Neuron (in vitro differentiated cells): ENCODE results near the gene MYO1E.
A peak's percentile ranks its signal among the peaks of the same experiment; 100 is the strongest.

ENCODE experiments used
- H2AFZ ChIP-seq: one replicate; pipeline ENCODE4 v1.6.1; 2013; ENCODE audit warnings: low read depth, mild to moderate bottlenecking, inconsistent platforms, low read length, moderate library complexity
- H3K27me3 ChIP-seq: one replicate; pipeline ENCODE4 v1.6.1; 2013; ENCODE audit warnings: low read length; ENCODE audit not compliant: insufficient read depth
- H3K36me3 ChIP-seq: one replicate; pipeline ENCODE4 v1.6.1; 2013; ENCODE audit warnings: low read length; ENCODE audit not compliant: insufficient read depth
- H3K4me1 ChIP-seq: one replicate; pipeline ENCODE4 v1.6.1; 2013; ENCODE audit warnings: low read length; ENCODE audit not compliant: insufficient read depth
- H3K4me3 ChIP-seq: 2 replicates; pipeline ENCODE4 v1.5.1; 2013; ENCODE audit warnings: mild to moderate bottlenecking, low read length, moderate library complexity
- H3K9me3 ChIP-seq: one replicate; pipeline ENCODE4 v1.6.1; 2013; ENCODE audit warnings: low read length

MYO1E gene

DNA sequence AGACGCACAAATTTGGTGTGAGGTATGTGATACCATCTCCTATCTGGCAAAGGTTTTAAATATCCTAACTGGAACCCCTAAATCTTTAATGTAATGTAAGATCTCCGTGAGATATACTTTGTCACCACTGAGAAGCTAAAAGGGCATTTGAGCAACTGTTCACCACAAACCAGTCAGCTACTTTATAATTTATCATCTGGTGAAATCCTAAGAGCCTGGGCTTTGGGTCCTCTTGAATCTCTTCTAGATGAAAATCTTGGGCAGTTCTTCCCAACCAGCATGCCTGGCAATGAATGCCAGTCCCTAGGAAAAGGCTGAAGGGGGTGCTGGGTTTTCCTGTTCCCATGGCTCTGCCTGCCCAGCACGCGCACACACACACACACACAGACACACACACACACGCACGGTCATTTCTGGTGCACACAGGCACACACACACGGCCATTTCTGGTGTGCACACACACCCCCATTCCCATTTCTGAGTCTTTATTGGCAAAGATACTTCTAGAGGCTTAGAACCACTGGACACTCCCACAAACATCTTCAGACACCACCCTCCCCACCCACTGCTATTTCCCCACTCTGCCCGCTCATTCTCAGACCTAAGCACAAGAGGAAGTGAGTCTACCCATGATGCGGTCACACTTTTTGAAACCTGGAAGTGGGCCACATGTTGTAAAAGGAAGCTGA, 72.6 kb downstream of the MYO1E start:
- no peaks in the 10 kb centered on the region for H3K36me3 ChIP-seq
- no peaks in the 10 kb centered on the region for H3K4me1 ChIP-seq
- H3K9me3 ChIP-seq: no peaks in the 10 kb centered on the region
- H2AFZ ChIP-seq: no peak overlapping the region
- no peak overlapping the region for H3K4me3 ChIP-seq
- H3K27me3 ChIP-seq: no peaks in the 10 kb centered on the region

DNA sequence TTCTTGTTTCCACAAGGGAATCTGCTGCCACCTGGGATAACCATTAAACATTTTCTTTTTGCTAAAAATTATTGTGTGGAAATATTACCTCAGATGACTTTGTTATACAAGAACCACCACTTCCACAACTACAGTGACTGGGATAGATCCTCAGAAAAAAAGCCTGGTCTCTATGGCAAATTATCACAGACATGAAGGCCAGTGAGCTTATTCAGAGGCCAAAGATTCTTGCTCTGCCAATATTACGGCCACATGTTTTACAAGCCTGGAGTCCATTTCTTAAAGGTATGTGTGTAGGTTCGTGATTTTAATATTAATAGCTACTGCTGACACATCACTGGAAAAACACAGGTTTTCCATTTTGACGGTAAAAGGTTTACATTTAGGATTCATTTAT, 73.8 kb downstream of the MYO1E start:
- no peak overlapping the region for H2AFZ ChIP-seq
- H3K36me3 ChIP-seq: no peaks in the 10 kb centered on the region
- H3K4me3 ChIP-seq: no peak overlapping the region
- no peaks in the 10 kb centered on the region for H3K4me1 ChIP-seq
- no peaks in the 10 kb centered on the region for H3K27me3 ChIP-seq
- H3K9me3 ChIP-seq: no peaks in the 10 kb centered on the region

DNA sequence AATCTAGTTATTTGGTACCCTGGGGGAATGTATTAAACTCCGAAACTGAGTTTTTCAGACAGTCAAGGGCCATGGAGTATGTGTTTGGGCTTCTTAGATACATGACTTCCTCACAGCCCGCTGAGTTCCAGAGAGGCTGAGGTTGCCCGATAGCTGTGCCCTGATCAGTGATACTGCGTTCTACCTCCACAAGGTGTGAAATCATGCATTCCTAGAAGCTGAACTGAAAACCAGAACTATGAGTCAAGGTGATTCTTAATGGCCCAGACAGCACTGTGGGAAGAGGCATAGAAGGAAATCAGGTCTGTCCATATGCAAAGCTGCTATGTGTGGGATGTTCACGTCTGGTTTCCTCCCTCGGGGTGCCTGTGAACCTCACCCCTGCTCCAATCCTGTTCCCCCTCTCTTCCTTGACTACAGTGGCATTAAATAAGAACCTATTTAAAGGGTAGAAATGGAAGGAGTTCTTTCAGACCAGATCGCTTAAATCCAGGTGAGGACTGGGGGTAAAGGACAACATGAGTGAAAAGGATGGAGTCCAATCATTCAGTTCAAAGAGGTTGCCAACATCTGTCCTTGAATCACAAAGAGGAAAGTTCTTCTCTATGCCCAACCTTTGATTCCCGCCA, 74.3 kb downstream of the MYO1E start:
- Histone ChIP-seq H3K27me3 (no peaks in the 10 kb centered on the region), H3K36me3 (no peaks in the 10 kb centered on the region)

DNA sequence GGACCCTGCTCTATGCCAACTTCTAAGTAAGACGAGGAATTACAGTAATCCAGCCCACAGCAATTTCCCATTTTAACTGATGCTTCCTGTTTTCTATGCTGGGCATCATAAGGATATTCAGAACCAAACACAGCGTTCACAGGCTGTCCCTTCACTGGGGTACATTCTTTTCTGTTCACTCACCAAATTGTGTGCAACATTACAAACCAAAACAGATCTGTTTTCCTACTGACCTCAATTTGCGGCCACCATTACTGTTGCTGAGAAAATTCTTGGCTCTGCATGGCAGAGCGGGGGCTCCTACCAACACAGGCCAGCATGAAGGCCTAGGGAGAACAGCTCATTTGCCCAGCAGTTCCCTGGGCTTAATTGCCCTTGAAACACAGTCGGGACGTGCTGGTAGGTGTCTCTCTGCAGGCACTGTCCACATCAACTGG, 76.5 kb downstream of the MYO1E start:
- peaks cover 18% of the 10 kb centered on the region for H3K4me1 ChIP-seq
- no peaks in the 10 kb centered on the region for H3K9me3 ChIP-seq
- H3K36me3 ChIP-seq: no peaks in the 10 kb centered on the region
- no peak overlapping the region for H3K4me3 ChIP-seq
- H3K27me3 ChIP-seq: no peaks in the 10 kb centered on the region
- H2AFZ ChIP-seq: no peak overlapping the region

More for the DNA sequence above, 74.3 kb downstream of the MYO1E start:
- no peaks in the 10 kb centered on the region for H3K4me1 ChIP-seq
- no peak overlapping the region for H3K4me3 ChIP-seq
- H2AFZ ChIP-seq: no peak overlapping the region
- no peaks in the 10 kb centered on the region for H3K9me3 ChIP-seq

DNA sequence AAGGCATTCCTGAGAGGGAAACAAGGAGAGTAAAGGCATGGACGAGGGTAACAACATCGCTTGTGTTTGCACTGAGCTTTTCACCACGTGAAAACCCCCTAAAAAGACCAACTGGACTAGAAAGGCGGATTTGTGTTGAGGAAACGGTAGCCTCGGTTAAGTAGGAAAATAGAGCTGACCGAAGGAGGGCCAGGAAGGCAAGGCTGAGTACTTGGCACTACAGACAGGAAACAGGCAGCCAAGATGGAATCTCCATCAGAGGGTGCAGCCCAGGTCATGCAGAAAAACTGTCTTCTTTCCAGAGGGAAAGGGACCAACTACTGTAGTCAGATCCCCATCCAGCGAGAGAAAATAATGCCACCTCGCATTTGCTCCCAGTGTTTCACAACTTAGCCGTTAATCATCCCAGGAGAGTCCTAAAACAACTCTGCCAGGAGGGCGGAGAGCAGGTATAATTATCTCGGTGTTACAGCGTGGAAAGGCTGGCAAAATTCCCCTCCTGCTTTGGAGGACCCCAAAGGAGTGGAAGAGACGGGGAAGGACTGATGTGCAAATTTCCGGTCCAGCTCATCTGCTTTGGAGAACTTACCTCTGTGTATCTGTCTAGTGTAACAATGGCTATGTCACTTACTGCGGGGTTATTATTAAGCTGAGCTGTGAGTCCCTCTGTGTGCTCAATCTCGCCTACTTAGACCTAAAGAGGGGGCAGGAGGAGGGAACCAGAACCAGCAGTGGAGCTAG, 77.2 kb downstream of the MYO1E start:
- no peaks in the 10 kb centered on the region for H3K9me3 ChIP-seq
- no peak overlapping the region for H3K4me3 ChIP-seq
- no peak overlapping the region for H2AFZ ChIP-seq
- peaks cover 26% of the 10 kb centered on the region for H3K4me1 ChIP-seq
- H3K36me3 ChIP-seq: no peaks in the 10 kb centered on the region
- no peaks in the 10 kb centered on the region for H3K27me3 ChIP-seq

DNA sequence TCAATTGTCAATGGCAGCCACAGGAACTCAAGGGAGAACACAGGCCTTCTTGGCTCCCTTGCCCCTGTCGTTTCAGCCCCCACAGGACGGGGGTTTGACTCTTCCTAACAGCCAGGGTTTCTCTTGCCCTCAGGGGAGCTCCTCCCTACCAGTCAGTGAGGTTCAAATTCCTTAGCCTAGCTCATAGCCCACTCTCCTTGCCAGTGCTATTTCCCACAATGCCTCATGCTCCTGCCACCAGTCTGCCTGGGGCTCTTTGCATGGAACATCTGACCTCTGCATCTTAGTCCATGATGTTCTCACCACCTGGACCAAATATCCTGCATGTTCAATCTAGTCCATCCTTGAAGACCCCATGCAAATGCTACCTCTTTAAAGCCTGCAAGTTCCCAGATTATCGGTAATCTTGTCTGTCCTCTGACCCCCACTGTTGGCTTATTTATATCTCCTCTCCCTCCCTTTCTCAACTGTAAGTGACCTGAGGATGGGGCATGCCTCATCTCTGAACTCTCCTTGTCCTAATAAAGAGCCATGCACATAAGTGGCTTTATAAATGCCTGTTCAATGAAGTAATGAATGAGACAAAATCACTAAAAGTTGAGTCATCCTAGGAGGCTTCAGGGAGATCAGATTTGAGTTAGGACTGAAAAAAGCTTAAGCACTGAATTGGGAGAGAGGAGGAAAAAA, 78.0 kb downstream of the MYO1E start:
- Histone ChIP-seq H2AFZ (no peak overlapping the region), H3K4me3 (no peak overlapping the region), H3K4me1 (peaks cover 33% of the 10 kb centered on the region), H3K9me3 (no peaks in the 10 kb centered on the region), H3K36me3 (no peaks in the 10 kb centered on the region), H3K27me3 (no peaks in the 10 kb centered on the region)

DNA sequence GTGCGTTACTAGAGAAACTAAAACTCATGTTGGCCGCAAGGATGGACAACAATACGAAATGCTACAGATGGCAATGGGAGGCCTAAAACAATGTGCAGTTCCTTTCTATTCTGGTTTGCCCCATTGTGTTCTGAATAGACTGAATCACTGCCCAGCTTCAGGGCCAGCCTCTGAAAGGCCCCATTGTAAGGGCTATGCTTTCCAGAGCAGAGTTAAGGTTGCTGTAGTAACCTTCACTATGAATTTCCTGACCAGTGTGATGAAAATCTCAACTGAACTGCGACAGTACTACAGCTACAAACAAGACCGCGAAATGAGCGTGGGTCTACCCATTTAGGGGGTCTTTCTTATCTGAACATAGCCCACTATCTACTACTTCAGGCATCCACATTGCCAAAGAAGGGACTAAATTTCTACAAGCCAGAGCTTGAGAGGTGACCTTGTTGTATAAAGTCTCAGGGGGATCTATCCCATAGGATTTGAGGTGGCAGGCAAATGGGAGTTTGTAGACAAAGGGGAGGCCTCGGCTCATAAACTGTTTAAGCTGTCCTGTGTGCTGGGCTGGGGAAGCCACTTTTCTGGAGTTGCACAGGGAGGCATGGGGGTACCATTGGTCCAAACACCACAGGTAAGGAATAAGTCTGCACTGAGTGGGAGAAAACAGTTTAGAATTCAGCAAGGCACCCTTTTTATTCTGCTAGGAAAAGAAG, 80.1 kb downstream of the MYO1E start:
- H3K36me3 ChIP-seq: no peaks in the 10 kb centered on the region
- peaks cover 36% of the 10 kb centered on the region for H3K4me1 ChIP-seq
- no peaks in the 10 kb centered on the region for H3K27me3 ChIP-seq
- peak overlapping the region; percentile 31 for H3K4me3 ChIP-seq
- H3K9me3 ChIP-seq: no peaks in the 10 kb centered on the region
- H2AFZ ChIP-seq: peak overlapping the region; percentile 27

DNA sequence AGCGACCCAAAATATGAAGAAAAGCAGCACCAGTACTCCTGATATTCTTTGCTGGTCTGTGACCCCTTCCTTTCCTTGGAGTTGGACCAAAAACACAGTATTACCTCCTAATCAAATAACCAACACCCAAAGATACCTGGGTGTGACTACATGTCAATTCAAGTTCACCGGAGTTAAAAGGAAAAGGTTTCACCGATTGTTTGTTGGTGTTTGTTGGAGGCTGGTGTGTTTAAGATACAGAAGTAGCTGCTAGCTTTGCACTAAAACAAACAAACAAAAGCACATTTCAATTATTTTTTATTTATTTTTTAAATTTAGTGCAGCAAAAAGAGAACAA, 81.5 kb downstream of the MYO1E start:
- no peaks in the 10 kb centered on the region for H3K36me3 ChIP-seq
- no peak overlapping the region for H2AFZ ChIP-seq
- peaks cover 36% of the 10 kb centered on the region for H3K4me1 ChIP-seq
- H3K27me3 ChIP-seq: no peaks in the 10 kb centered on the region
- no peaks in the 10 kb centered on the region for H3K9me3 ChIP-seq
- H3K4me3 ChIP-seq: no peak overlapping the region

DNA sequence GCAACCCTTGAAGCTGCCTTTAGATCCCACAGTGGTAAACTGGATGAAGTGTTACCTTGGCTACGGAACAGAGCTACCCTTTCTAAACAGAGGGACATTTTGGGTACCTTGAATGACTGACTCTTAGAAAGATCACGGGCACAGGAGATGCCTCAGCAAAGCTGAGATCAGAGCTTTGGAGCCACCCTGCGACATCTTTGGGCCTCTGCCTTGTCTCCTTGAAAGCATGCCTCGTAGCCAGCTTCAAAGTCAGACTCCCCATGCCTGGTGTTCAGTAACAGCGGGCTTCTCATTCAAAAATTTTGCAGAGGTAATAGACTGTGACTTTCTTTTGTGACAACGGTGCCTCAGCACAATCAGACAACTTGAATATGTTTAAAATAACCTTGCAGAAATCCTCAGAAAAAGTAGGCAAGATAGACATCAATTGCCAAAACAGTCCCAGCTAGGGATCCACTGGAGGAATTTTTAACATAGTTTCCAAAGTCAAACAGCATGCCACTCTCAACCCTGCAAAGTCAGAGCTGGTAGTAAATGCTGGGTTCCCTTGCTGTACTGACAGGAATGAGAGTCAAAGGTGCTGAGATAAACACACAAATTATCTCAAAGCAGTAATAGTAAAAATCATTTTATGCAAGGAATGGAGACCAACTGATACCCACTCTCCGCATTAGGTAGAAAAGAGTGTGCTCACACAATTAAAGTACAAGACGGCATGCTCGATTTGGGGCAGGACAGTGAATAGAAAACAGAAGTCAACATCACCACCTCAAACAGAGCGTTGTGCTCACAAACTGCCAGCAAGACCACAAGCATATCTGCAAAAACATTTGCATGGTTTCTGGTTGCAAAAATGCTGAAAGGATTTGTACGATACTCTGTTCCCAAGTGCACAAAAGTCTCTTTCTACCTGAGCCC, 82.1 kb downstream of the MYO1E start:
- Histone ChIP-seq H3K9me3 (no peaks in the 10 kb centered on the region), H3K36me3 (no peaks in the 10 kb centered on the region), H3K4me1 (peaks cover 36% of the 10 kb centered on the region), H2AFZ (no peak overlapping the region), H3K27me3 (no peaks in the 10 kb centered on the region), H3K4me3 (no peak overlapping the region)

DNA sequence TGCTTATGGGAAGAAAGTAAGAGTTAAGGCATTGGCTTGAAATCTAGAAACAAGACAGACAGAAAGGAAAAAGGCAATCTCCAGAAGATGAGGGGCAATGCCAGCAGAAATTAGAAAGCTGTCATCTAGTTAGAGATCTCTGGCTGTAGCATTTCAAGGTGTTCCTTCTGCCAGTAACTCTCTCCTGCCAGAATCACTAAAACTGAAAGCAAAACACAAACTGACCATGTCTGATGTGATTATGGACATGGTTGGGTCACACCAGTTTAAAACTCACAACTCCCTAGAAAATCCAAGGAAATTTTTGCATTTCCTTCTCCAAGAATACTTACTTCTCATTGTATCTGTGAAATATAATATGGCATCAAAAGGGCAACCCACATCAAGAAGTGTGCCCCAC, 83.1 kb downstream of the MYO1E start:
- H3K4me3 ChIP-seq: no peak overlapping the region
- no peaks in the 10 kb centered on the region for H3K36me3 ChIP-seq
- peaks cover 36% of the 10 kb centered on the region for H3K4me1 ChIP-seq
- H3K9me3 ChIP-seq: no peaks in the 10 kb centered on the region
- H2AFZ ChIP-seq: no peak overlapping the region
- no peaks in the 10 kb centered on the region for H3K27me3 ChIP-seq

DNA sequence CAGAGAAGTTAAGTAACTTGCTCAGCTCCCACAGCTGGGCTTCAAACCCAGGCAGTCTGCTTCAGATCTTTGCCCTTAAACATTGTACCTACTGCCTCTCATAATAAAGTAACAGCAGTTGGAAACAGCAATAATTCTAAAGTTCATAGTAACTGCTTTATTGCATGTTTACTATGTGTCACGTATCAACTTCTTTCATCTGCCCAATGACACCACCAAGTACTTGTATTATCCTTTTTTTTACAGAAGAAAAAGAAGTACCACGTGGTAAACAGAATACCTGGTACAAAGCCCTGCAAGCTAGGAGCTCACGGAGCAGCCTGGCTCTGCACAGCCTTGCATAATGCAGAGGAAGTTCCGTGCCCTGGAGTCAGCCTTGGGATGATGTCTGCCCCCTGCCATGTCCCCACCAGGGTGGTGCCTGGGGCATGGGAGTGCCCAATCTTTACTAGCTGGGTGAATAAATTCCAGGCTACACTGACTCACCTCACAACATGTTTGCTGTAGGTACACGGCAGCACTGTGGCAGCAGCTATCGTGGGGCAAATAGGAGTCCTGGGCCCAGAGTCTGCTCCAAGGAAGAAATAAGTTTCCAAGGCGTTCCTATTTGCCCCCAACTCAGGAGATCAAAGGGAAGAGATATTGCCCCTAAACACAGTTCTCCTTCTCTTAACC, 88.8 kb downstream of the MYO1E start:
- Histone ChIP-seq H3K4me3 (no peak overlapping the region), H2AFZ (no peak overlapping the region), H3K27me3 (no peaks in the 10 kb centered on the region), H3K9me3 (no peaks in the 10 kb centered on the region), H3K36me3 (no peaks in the 10 kb centered on the region), H3K4me1 (no peaks in the 10 kb centered on the region)
